SIG-M5 (cell line): ENCODE results near the gene TCEAL9.
"Not testable (repeated sequence)": the region's sequence is repeated elsewhere in the genome, so short reads cannot be mapped to it uniquely, and the experiment has no call there.

ENCODE experiments used
- DNase-seq: peaks from one replicate; lab custom pipeline; 2025; lab: John Stamatoyannopoulos, UW

The TCEAL9 gene, protein sequence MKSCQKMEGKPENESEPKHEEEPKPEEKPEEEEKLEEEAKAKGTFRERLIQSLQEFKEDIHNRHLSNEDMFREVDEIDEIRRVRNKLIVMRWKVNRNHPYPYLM

DNA sequence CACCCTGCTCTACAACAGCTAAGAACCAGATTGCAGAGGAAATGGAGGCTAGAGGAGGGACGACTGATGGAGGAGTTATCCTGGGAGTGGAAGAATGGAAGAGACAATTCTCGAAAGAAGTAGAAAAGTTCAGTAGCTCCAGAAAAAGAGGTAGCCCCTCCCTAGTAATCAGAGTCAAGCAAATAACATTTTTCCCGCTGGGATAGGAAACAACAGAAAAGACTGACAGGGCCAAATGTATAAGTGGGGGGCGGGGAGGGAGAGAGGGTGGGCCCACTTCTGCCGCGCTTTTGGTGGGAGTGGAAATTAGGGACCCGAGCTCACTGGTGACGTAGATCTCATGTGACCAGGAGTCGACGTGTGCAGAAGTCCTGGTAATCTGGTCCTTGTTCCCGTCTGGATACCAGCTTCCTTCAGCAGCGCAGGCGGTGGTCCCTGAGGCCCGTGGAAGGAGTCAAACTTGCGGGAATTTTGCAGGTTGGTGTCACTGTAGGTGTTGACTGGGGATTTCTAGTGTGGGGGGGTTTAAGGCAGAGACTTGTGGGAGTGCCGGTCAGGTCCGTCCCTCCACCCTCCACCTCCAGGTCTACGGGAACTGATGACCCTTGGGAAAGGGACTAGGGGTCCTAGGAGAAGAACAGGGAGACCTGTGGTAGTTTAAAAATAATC is at the start of gene TCEAL9:
TSS of gene TCEAL9 (plus strand) at position 377 of the 669 bp plus-strand sequence. CDS start 1,179 bp downstream, outside the sequence.
- DNase-seq = no peak

DNA sequence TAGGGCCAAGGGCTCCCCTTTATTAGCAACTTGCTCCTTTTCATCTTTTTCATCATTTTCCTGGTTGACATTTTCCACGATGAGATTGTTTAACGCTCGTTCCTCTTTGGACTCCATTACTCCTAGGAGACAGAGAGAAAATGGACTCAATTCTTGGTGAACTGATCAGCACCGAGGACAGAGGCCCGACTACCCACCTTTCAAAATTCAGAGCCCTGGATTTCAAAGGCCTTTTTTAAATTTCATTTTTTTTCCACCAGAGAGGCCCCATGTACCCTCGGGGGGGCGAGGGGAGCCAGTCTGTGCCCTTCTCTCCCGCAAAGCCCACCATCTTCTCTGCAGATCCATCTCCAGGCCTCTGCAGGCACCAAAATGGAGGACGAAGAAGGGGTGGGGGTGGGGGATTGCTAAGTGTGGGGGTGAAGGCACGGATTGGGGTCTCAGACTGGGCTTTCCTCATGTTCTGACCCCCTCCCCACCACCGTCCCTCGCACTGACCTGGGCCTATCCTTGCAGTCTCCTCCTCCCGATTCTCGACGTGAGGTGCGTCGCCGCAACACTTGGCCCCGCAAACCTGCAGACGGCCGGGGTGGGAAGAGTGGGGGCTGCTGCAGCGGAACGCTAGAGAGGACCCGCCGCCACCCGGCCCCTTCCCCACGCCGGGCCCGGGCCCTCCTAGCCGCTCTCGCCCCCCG is 46.3 kb upstream of the TCEAL9 start:
- no peak for DNase-seq

GRCh38 chrX:103310555-103311398 is 45.5 kb upstream of the TCEAL9 start, which contains the start of gene BEX2:
Gene BEX2, minus strand, starts transcription at chrX:103310990. Its CDS starts 1,014 bp downstream, at chrX:103309976.
- DNase-seq = no peak

- DNase-seq = no peak
Observed at GRCh38 chrX:103311399-103311780, 44.9 kb upstream of the TCEAL9 start.

DNA sequence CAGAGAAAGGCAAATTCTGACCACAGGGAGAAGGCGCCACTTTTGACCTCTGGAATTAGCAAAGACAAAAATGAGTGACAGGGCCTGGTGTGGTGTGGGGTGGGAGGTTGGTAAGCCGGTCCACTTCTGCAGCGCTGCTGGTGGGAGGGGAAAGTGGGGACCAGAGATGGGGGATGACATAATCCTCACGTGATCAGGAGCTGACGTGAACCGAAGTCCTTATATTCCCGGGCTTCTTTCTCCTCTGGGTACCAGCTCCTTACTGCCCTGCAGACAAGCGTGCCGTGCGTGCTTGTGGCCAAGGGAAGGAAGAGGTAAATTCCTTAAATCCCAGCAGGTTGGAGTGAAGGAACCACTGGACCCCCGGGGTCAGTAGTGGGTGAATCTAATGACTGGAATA is 26.3 kb upstream of the TCEAL9 start, which contains the start of gene TCEAL7:
TSS of gene TCEAL7 (plus strand) at position 249 of the 400 bp plus-strand sequence. CDS start 1,165 bp downstream, outside the sequence.
- no peak for DNase-seq

GRCh38 chrX:103330681-103331288 is 25.5 kb upstream of the TCEAL9 start:
- no peak for DNase-seq

DNA sequence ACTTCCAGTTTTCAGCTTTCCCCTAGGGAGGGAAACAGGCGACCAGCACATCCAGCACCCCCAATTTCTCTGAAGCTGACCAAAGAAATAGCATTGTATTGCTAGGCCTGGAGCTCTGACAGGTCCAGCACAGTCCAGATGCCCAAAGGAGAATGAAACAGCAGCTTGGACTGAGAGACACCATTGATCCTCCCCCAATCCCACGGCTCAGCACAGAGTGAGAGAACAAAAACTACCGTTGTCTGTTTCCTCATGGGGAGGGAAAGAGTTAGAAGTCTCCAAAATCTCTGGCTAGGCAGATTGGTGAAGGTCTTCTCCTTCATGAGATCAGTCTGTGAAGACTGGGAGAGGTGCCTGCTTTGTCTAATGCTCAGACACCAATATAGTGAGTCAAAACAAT is 17.6 kb upstream of the TCEAL9 start:
- DNase-seq = no peak

DNA sequence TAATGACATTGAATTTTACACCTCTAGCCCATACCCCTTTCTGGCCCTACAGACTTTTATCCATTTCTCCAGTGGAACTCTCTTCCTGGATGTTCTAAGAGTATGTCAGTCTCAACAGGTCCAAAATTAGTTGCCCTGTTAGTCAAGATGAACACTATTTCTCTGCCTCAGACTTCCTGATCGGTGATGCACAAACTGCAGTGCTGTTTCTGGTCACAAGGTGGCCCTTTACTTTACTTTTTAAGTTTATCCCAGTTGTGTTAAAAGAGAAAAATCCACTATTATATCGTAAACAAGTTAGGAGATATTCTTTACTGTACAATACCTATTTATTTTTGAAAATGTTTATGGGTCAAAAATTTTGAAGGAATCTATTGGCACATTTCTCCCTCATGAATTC is 13.2 kb upstream of the TCEAL9 start:
- DNase-seq = no peak

GRCh38 chrX:103344606-103345005 is 11.7 kb upstream of the TCEAL9 start:
- no peak for DNase-seq

- DNase-seq = no peak
Observed at GRCh38 chrX:103347682-103348397, 8.5 kb upstream of the TCEAL9 start.

GRCh38 chrX:103356858-103357257 is 552 bp downstream of the TCEAL9 start:
- no peak for DNase-seq

DNA sequence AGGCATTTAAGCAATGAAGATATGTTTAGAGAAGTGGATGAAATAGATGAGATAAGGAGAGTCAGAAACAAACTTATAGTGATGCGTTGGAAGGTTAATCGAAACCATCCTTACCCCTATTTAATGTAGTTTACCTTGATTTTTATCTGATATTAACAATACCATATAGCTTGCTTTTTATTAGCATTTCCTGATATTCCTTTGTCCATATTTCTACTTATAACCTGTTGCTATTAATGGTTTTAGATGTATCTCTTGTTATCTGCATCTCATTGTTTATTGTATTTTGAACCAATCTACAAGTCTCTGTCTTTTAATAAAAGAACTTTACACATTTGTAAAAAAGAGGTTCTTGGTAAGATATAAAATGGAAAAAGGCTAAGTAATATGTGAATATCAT is 1.6 kb downstream of the TCEAL9 start:
- no peak for DNase-seq

- DNase-seq = not testable (repeated sequence)
Observed at GRCh38 chrX:103359605-103360004, 3.3 kb downstream of the TCEAL9 start.

GRCh38 chrX:103360092-103360491 is 3.8 kb downstream of the TCEAL9 start:
- DNase-seq = no peak

GRCh38 chrX:103360916-103361315 is 4.6 kb downstream of the TCEAL9 start:
- no peak for DNase-seq

DNA sequence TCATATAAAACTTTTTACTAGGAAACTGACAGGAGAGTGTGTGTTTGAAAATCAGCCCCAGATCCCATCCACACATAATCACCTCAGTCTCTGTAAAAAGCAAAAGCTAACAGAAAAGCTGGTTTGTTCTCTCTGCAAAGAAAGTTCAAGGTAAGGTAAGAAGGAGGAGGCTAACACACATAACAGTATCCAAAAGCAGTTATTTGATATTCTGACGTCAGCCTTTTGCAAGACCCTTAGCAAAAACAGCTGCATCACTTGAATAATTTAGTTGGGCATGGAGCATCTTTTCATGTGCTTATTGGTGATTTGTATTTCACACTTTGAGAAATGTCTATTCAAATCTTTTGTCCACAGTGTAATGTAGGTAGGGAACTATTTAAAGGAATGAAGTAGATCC is 5.5 kb downstream of the TCEAL9 start:
- no peak for DNase-seq

DNA sequence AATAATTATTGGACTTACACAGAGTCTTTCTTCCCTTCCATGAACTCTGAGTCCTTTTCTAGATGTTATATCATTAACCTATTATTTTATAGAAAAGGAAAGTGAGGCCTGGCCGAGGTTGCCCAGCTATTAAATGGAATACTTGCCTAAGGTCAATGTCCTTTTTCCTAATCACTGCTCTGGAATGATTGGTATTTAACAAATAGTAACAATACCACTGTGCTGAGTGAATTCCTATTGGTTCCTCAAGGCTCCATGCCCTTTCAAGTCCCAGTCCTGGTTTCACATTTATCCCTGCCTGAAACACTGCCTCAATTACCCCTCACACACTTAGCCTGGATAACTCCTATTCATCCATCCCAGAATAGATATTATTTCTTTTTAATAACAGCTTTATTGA is 6.2 kb downstream of the TCEAL9 start:
- no peak for DNase-seq

- DNase-seq = no peak
Observed at GRCh38 chrX:103363046-103363445, 6.7 kb downstream of the TCEAL9 start.

DNA sequence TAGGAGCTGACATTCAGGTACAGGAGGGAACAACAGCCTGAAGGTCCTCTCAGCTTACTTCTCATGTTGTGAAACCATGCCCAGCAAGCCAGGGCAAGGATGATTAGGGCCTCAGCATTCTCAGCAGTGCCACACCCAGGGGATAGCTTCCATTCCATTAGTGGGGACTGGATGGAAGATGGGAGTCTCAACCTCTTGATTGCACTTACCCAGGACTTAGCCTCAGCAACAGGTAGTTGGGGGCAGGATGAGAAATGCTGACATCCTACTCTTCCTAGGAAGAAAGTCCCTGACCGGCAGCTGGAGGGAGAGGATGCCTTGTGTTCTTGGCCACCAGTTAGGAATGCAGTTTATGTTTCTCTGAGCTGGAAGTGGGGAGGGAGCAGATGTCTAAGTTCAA is 11.2 kb downstream of the TCEAL9 start:
- no peak for DNase-seq

- no peak for DNase-seq
Observed at GRCh38 chrX:103369479-103369878, 13.2 kb downstream of the TCEAL9 start.

DNA sequence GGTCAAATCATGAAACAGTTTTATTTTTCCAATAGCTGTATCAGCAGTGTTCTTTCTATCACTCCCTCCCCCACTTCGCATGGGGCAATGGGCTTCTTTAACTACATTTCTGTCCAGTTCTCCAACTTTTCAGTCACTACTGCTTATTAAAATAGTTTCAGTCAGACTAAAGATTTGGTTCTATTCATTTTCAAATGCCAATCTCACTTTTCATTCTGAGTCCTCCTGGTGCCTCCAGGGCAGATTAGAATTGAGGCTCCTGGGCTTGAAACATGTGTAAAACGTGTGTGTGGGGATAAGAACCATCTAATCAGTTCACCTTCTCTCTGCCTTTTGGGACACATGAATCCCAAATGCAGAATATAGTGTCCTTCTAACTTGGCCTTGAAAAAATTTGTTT is 16.6 kb downstream of the TCEAL9 start:
- DNase-seq = no peak
